ENCODE measurements around the gene C21orf58. TPM values are rescaled to one million over a fixed set of nuclear protein-coding genes. Genes with fewer than 3 reads are reported as not detected.
A peak's percentile ranks its signal among the peaks of the same experiment; 100 is the strongest.

C21orf58 gene
- total RNA-seq, 1 experiment from 2014 or later = 35.1 TPM

- no peak for TF ChIP-seq ZNF281 (CRISPR knock-in tag; IDR thresholded peaks at IDR 0.05)
- TF ChIP-seq USF1 (CRISPR knock-in tag; IDR thresholded peaks at IDR 0.05) = no peak
- TF ChIP-seq ZMAT4 (CRISPR knock-in tag; IDR thresholded peaks at IDR 0.05) = no peak
- no peak for TF ChIP-seq FOXJ3 (CRISPR knock-in tag; IDR thresholded peaks at IDR 0.05; ENCODE audit: borderline replicate concordance)
- TF ChIP-seq ZNF671 (CRISPR knock-in tag; IDR thresholded peaks at IDR 0.05) = no peak
Measured at GRCh38 chr21:46361935-46362334, 38.3 kb upstream of the C21orf58 start (continued).

GRCh38 chr21:46361176-46361575, 37.5 kb upstream of the C21orf58 start:
- no peak for TF ChIP-seq ZNF232 (CRISPR knock-in tag; IDR thresholded peaks at IDR 0.05)
- TF ChIP-seq E2F4 (CRISPR knock-in tag; IDR thresholded peaks at IDR 0.05; ENCODE audit: borderline replicate concordance, low read depth) = no peak
- TF ChIP-seq ATF6 (CRISPR knock-in tag; IDR thresholded peaks at IDR 0.05) = no peak
- no peak for TF ChIP-seq CTCF (IDR thresholded peaks at IDR 0.05)
- no peak for TF ChIP-seq KAT7 (CRISPR knock-in tag; IDR thresholded peaks at IDR 0.05; ENCODE audit: borderline replicate concordance)
- TF ChIP-seq HMGXB4 (CRISPR knock-in tag; IDR thresholded peaks at IDR 0.05) = no peak
- TF ChIP-seq ZBTB43 (CRISPR knock-in tag; IDR thresholded peaks at IDR 0.05) = no peak
- no peak for TF ChIP-seq ZNF138 (CRISPR knock-in tag; conservative IDR thresholded peaks at IDR 0.05)
- no peak for TF ChIP-seq FOXJ3 (CRISPR knock-in tag; IDR thresholded peaks at IDR 0.05; ENCODE audit: borderline replicate concordance)
- no peak for TF ChIP-seq ZSCAN18 (CRISPR knock-in tag; IDR thresholded peaks at IDR 0.05)
- no peak for TF ChIP-seq ZNF671 (CRISPR knock-in tag; IDR thresholded peaks at IDR 0.05)
- ChIA-PET POLR2A (no interaction called here), CTCF (no interaction called here)
- Mint-ChIP-seq H3K27me3 (ENCODE audit: low read depth) (no peaks in the 10 kb centered on the region; the same call in 1 of the 2 replicates), H3K9me3 (no peaks in the 10 kb centered on the region), H3K27ac (peak overlapping the region; percentile 58), H3K4me1 (no peaks in the 10 kb centered on the region), H3K4me3 (no peak overlapping the region), H3K36me3 (peaks cover 61% of the 10 kb centered on the region)
- no peak for DNase-seq (ENCODE audit: low spot score)
- ATAC-seq = no peak
